ENCODE measurements around the gene DPP4. TPM values are rescaled to one million over a fixed set of nuclear protein-coding genes. Genes with fewer than 3 reads are reported as not detected.

The DPP4 gene
- total and polyA plus RNA-seq, 2 of the 13 experiments (the other 11 are each of a cell fraction or from before 2014, with no cell fraction given), result 39.4 to 109 TPM

DNA sequence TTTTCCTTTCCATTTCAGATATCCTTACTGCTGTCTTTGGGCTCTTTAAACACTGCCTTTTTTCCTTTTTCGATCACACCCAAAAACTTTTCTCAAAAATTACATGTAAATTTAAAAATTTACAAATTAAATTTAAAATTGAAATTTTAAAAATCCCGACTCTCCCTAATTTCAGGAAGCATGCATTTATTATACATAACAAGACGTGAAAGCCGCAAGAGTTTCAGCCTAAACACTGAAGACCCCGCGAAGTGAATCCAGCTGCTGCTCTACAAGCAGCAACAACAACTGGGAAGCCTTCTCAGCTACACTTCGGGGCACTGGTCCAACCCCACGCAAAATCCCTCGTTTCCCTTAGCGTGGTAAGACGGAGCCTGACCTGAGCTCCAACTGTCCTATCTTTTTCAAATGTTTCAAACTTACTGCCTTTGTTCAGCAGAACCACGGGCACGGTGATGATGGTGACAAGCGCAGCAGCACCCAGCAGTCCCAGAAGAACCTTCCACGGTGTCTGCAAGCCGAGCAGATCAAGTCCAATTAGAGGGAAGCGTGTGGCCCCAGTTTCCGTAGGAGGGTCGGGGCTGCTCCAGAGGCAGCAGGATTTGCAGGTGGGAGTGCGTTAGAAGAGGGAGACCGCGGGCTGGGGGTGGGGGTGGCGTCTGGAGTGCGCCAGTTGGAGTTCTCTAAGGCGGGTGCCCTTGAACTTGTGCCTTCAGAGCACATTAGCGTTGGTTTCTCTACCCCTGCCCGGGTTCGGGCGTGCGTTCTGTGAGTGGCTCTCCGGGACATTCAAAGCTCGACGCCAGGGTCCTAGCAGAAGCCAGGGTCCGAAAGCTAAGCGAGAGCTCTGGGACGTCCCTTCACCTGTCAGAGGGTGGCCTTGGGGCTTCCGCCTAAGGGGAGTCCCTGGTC, 783 bp downstream of the DPP4 start (continued):
- TF ChIP-seq GLI4 (CRISPR knock-in tag; IDR thresholded peaks at IDR 0.05; ENCODE audit: borderline replicate concordance) (peak; percentile 94; the same call in 1 of the 2 replicates), ZNF788 (CRISPR knock-in tag; IDR thresholded peaks at IDR 0.05; ENCODE audit: borderline replicate concordance) (no peak), ARID2 (CRISPR knock-in tag; IDR thresholded peaks at IDR 0.05; ENCODE audit: borderline replicate concordance) (no peak), SIX1 (CRISPR knock-in tag; IDR thresholded peaks at IDR 0.05; ENCODE audit: borderline replicate concordance) (no peak), ZNF501 (CRISPR knock-in tag; IDR thresholded peaks at IDR 0.05) (no peak; the same call in 1 of the 2 replicates), TGIF2 (CRISPR knock-in tag; IDR thresholded peaks at IDR 0.05) (no peak), ZNF616 (CRISPR knock-in tag; IDR thresholded peaks at IDR 0.05; ENCODE audit: low read depth) (0 out of 2 replicates have a peak, but pooled peaks have one; percentile 4), TSC22D2 (CRISPR knock-in tag; IDR thresholded peaks at IDR 0.05; ENCODE audit: borderline replicate concordance) (no peak), ZNF567 (CRISPR knock-in tag; IDR thresholded peaks at IDR 0.05; ENCODE audit: borderline replicate concordance) (no peak), SNAI1 (CRISPR knock-in tag; IDR thresholded peaks at IDR 0.05; ENCODE audit: borderline replicate concordance) (0 out of 2 replicates have a peak, but pooled peaks have one; percentile 11), ZSCAN12 (CRISPR knock-in tag; IDR thresholded peaks at IDR 0.05) (no peak)
- TF ChIP-seq, protein P1, sequence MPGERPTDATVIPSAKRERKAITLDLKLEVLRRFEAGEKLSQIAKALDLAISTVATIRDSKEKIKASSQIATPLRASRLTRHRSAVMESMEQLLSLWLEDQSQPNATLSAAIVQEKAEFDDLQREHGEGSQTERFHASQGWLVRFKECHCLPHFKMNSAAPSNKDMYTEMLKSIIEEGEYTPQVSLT (CRISPR knock-in tag; IDR thresholded peaks at IDR 0.05; ENCODE audit: borderline replicate concordance, low read depth), result no peak
- TF ChIP-seq, protein P2, sequence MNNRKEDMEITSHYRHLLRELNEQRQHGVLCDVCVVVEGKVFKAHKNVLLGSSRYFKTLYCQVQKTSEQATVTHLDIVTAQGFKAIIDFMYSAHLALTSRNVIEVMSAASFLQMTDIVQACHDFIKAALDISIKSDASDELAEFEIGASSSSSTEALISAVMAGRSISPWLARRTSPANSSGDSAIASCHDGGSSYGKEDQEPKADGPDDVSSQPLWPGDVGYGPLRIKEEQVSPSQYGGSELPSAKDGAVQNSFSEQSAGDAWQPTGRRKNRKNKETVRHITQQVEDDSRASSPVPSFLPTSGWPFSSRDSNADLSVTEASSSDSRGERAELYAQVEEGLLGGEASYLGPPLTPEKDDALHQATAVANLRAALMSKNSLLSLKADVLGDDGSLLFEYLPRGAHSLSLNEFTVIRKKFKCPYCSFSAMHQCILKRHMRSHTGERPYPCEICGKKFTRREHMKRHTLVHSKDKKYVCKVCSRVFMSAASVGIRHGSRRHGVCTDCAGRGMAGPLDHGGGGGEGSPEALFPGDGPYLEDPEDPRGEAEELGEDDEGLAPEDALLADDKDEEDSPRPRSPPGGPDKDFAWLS (CRISPR knock-in tag; IDR thresholded peaks at IDR 0.05; ENCODE audit: borderline replicate concordance), result peak; percentile 83; the same call in 1 of the 2 replicates
- TF ChIP-seq, protein P3, sequence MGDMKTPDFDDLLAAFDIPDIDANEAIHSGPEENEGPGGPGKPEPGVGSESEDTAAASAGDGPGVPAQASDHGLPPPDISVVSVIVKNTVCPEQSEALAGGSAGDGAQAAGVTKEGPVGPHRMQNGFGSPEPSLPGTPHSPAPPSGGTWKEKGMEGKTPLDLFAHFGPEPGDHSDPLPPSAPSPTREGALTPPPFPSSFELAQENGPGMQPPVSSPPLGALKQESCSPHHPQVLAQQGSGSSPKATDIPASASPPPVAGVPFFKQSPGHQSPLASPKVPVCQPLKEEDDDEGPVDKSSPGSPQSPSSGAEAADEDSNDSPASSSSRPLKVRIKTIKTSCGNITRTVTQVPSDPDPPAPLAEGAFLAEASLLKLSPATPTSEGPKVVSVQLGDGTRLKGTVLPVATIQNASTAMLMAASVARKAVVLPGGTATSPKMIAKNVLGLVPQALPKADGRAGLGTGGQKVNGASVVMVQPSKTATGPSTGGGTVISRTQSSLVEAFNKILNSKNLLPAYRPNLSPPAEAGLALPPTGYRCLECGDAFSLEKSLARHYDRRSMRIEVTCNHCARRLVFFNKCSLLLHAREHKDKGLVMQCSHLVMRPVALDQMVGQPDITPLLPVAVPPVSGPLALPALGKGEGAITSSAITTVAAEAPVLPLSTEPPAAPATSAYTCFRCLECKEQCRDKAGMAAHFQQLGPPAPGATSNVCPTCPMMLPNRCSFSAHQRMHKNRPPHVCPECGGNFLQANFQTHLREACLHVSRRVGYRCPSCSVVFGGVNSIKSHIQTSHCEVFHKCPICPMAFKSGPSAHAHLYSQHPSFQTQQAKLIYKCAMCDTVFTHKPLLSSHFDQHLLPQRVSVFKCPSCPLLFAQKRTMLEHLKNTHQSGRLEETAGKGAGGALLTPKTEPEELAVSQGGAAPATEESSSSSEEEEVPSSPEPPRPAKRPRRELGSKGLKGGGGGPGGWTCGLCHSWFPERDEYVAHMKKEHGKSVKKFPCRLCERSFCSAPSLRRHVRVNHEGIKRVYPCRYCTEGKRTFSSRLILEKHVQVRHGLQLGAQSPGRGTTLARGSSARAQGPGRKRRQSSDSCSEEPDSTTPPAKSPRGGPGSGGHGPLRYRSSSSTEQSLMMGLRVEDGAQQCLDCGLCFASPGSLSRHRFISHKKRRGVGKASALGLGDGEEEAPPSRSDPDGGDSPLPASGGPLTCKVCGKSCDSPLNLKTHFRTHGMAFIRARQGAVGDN (CRISPR knock-in tag; IDR thresholded peaks at IDR 0.05), result no peak
- TF ChIP-seq, protein P4, sequence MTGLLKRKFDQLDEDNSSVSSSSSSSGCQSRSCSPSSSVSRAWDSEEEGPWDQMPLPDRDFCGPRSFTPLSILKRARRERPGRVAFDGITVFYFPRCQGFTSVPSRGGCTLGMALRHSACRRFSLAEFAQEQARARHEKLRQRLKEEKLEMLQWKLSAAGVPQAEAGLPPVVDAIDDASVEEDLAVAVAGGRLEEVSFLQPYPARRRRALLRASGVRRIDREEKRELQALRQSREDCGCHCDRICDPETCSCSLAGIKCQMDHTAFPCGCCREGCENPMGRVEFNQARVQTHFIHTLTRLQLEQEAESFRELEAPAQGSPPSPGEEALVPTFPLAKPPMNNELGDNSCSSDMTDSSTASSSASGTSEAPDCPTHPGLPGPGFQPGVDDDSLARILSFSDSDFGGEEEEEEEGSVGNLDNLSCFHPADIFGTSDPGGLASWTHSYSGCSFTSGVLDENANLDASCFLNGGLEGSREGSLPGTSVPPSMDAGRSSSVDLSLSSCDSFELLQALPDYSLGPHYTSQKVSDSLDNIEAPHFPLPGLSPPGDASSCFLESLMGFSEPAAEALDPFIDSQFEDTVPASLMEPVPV (CRISPR knock-in tag; IDR thresholded peaks at IDR 0.05), result 0 out of 2 replicates have a peak, but pooled peaks have one; percentile 4
- TF ChIP-seq, protein P5, sequence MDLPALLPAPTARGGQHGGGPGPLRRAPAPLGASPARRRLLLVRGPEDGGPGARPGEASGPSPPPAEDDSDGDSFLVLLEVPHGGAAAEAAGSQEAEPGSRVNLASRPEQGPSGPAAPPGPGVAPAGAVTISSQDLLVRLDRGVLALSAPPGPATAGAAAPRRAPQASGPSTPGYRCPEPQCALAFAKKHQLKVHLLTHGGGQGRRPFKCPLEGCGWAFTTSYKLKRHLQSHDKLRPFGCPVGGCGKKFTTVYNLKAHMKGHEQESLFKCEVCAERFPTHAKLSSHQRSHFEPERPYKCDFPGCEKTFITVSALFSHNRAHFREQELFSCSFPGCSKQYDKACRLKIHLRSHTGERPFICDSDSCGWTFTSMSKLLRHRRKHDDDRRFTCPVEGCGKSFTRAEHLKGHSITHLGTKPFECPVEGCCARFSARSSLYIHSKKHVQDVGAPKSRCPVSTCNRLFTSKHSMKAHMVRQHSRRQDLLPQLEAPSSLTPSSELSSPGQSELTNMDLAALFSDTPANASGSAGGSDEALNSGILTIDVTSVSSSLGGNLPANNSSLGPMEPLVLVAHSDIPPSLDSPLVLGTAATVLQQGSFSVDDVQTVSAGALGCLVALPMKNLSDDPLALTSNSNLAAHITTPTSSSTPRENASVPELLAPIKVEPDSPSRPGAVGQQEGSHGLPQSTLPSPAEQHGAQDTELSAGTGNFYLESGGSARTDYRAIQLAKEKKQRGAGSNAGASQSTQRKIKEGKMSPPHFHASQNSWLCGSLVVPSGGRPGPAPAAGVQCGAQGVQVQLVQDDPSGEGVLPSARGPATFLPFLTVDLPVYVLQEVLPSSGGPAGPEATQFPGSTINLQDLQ (CRISPR knock-in tag; IDR thresholded peaks at IDR 0.05), result no peak
